ENCODE data around the gene SERPINC1. TPM values are rescaled to one million over a fixed set of nuclear protein-coding genes. Genes with fewer than 3 reads are reported as not detected.

SERPINC1 gene
- total and polyA plus RNA-seq, 9 of the 15 experiments (the other 6 are each of a cell fraction or from before 2014, with no cell fraction given) = 0.07 to 1.2 (median 0.50) TPM

DNA sequence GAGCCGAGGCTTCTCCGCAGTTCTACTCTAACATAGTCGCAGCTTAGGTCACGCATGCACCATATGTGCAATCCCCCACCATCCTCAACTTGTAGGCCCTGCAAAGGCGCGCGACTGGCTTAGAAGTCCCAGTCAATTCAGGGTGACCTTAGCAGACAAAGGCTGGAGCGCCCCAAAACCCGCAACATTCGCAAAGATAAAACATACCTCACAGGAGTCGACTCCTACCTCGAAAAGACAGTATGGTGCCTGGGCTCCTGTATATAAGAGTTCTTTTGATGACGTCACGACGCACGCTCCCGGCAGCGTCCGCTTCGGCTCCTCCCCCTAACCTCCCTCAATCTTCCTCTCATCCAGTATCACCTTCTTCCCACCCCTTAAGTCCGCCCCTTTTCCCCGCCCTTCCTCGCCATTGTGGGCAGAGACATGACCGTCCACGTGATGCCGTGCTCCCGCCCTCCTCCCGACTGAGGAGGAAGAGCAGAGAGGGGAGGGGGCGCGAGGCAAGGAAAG is 49.3 kb downstream of the SERPINC1 start, which contains the start of gene GAS5 (continued):
- peak; percentile 93; the same call in 1 of the 2 replicates for TF ChIP-seq STAT6 (CRISPR knock-in tag; IDR thresholded peaks at IDR 0.05)
- TF ChIP-seq NCOA4 (IDR thresholded peaks at IDR 0.05; ENCODE audit: partially characterized antibody) = no peak
- no peak for TF ChIP-seq CEBPG (CRISPR knock-in tag; IDR thresholded peaks at IDR 0.05)
- TF ChIP-seq CEBPG (tag; conservative IDR thresholded peaks at IDR 0.05 in 1 of 2, IDR thresholded peaks at IDR 0.05 in 1 of 2) = peak in 1 of 2 experiments; percentile 47; a peak in 1 of 4 replicates
- TF ChIP-seq ZNF583 (CRISPR knock-in tag; IDR thresholded peaks at IDR 0.05) = no peak
- no peak for TF ChIP-seq ZNF217 (CRISPR knock-in tag; IDR thresholded peaks at IDR 0.05)
- no peak; the same call in 1 of the 2 replicates for TF ChIP-seq ATF1 (CRISPR knock-in tag; IDR thresholded peaks at IDR 0.05)
- TF ChIP-seq ATF1 (tag; IDR thresholded peaks at IDR 0.05) = peak; percentile 100
- TF ChIP-seq IRF2 (CRISPR knock-in tag; IDR thresholded peaks at IDR 0.05) = no peak
- TF ChIP-seq ELF4 (CRISPR knock-in tag; IDR thresholded peaks at IDR 0.05) = no peak
- TF ChIP-seq RHOXF2B (CRISPR knock-in tag; conservative IDR thresholded peaks at IDR 0.05) = peak; percentile 63; the same call in 1 of the 2 replicates
- no peak for TF ChIP-seq NFYB (IDR thresholded peaks at IDR 0.05; ENCODE audit: extremely low read depth, insufficient read length)
- TF ChIP-seq SPI1 (IDR thresholded peaks at IDR 0.05; ENCODE audit: borderline replicate concordance, low read depth, low read length) = peak; percentile 44; the same call in 1 of the 2 replicates
- TF ChIP-seq HBP1 (CRISPR knock-in tag; IDR thresholded peaks at IDR 0.05) = peak; percentile 78; the same call in 1 of the 2 replicates
- TF ChIP-seq MYC (IDR thresholded peaks at IDR 0.05; ENCODE audit: low read depth, low read length) = peak; percentile 98
- TF ChIP-seq MYC (CRISPR knock-in tag; IDR thresholded peaks at IDR 0.05; ENCODE audit: borderline replicate concordance, low read depth) = peak; percentile 98
- no peak for TF ChIP-seq HSF4 (CRISPR knock-in tag; IDR thresholded peaks at IDR 0.05; ENCODE audit: borderline replicate concordance)
- no peak for TF ChIP-seq FIP1L1 (IDR thresholded peaks at IDR 0.05; ENCODE audit: low read depth, low read length, poor library complexity, severe bottlenecking)
- peak; percentile 88 to 90 for TF ChIP-seq FOXK2 (conservative IDR thresholded peaks at IDR 0.05 in 1 of 2, IDR thresholded peaks at IDR 0.05 in 1 of 2; ENCODE audit: low read depth in 2 of 2)
- TF ChIP-seq, protein P1, sequence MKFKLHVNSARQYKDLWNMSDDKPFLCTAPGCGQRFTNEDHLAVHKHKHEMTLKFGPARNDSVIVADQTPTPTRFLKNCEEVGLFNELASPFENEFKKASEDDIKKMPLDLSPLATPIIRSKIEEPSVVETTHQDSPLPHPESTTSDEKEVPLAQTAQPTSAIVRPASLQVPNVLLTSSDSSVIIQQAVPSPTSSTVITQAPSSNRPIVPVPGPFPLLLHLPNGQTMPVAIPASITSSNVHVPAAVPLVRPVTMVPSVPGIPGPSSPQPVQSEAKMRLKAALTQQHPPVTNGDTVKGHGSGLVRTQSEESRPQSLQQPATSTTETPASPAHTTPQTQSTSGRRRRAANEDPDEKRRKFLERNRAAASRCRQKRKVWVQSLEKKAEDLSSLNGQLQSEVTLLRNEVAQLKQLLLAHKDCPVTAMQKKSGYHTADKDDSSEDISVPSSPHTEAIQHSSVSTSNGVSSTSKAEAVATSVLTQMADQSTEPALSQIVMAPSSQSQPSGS (CRISPR knock-in tag; IDR thresholded peaks at IDR 0.05) = no peak
- TF ChIP-seq ELF2 (CRISPR knock-in tag; IDR thresholded peaks at IDR 0.05) = peak; percentile 45; the same call in 1 of the 2 replicates
- TF ChIP-seq YBX1 (IDR thresholded peaks at IDR 0.05) = no peak
- TF ChIP-seq KDM4B (IDR thresholded peaks at IDR 0.05; ENCODE audit: borderline replicate concordance in 2 of 2, low read depth in 1 of 2) = no peak
- no peak for TF ChIP-seq FUS (optimal IDR thresholded peaks at IDR 0.05; ENCODE audit: low read depth, low read length)

Data from K562 (cell line).